Right lobe of liver (tissue), 6 donors: ENCODE data around the gene RAN. TPM values are rescaled to one million over a fixed set of nuclear protein-coding genes. Genes with fewer than 3 reads are reported as not detected.

ENCODE experiments used
- ATAC-seq, 4 donors: fragments of 200-7000 bp; cut with Tn5 transposase; one replicate each; pipeline ENCODE4 v1.9.1; 2020; ENCODE audit warnings: mild to moderate bottlenecking in 4 of 4, moderate library complexity in 4 of 4
- DNase-seq, 3 donors: peaks; one replicate each; pipeline ENCODE4 v3.0.0-alpha.2; 2020
- H3K27ac ChIP-seq, 3 donors: fragments of 200-600 bp; one replicate each; pipeline ENCODE4 v1.8.0; 2022
- H3K27me3 ChIP-seq, 2 donors: fragments of 200-600 bp; one replicate each; pipeline ENCODE4 v1.8.0; 2022
- H3K36me3 ChIP-seq, 4 donors: fragments of 200-600 bp; sonication (generic) in 1 of 4; one replicate each; pipeline versions ENCODE4 v1.5.1 to v1.8.0; 2017 to 2022; ENCODE audit warnings: control low read depth in 1 of 4
- H3K4me1 ChIP-seq, 4 donors: fragments of 200-600 bp; sonication (generic) in 1 of 4; one replicate each; pipeline versions ENCODE4 v1.5.1 to v1.8.0; 2017 to 2022; ENCODE audit warnings: control low read depth in 1 of 4
- H3K4me3 ChIP-seq, 3 donors: fragments of 200-600 bp; one replicate each; pipeline ENCODE4 v1.8.0; 2022
- H3K9me3 ChIP-seq, 4 donors: fragments of 200-600 bp; sonication (generic) in 1 of 4; one replicate each; pipeline versions ENCODE4 v1.5.1 to v1.8.0; 2017 to 2022; ENCODE audit warnings: control low read depth in 1 of 4
- POLR2A ChIP-seq: fragments of 450-650 bp; IDR thresholded peaks from one replicate; pipeline ENCODE4 v1.6.1; 2017; ENCODE audit warnings: antibody characterized with exemption, mild to moderate bottlenecking
- WGBS: methylation state at CpG from one replicate; pipeline ENCODE4 v1.1.6; 2018; ENCODE audit warnings: low coverage, low lambda C conversion rate; ENCODE audit not compliant: insufficient coverage; ENCODE audit errors: missing lambda C conversion rate; 5-methylcytosine and 5-hydroxymethylcytosine counted together
- intact Hi-C, 2 donors: fragments of 100-400 bp; cut with DNase I; formaldehyde crosslinking; loops; one replicate each; pipeline versions ENCODE4 v1.11.2 to v1.14.1; 2022
- total RNA-seq, 6 experiments: library from RNA; depleted of rRNA in 2 of 6; stranded (reverse); fragments of >200 nt in 2 of 6; fragmentation: NEBNext Ultra II Directional in 3 of 6; extraction: Animal tissue kit (Norgen Biotek cat#: 25700) in 3 of 6; gene quantifications; one replicate each; pipeline versions ENCODE4 v1.1.0 to v1.2.4, GENCODE V29; 2016 to 2023
- TF ChIP-seq, protein P1 (sequence below), 4 donors: fragments of 200-600 bp in 3 of 4; fragments of 450-650 bp in 1 of 4; IDR thresholded peaks; one replicate each; pipeline versions ENCODE4 v1.5.1 to v1.8.0; 2016 to 2022; ENCODE audit warnings: antibody characterized with exemption in 4 of 4, mild to moderate bottlenecking in 2 of 4
- donor health status: DM: no; HTN: yes; CAD: no.
- donor health status: DM: no; HTN: no; CAD: no.
- donor health status: DM: no; HTN: no; CAD: no.
- donor health status: DM: no; HTN: yes; CAD: no.
- donor health status: DM: no; HTN: yes; CAD: no.

The RAN gene
- total RNA-seq, 6 experiments from 2014 or later, result 136 to 220 (median 147) TPM

DNA sequence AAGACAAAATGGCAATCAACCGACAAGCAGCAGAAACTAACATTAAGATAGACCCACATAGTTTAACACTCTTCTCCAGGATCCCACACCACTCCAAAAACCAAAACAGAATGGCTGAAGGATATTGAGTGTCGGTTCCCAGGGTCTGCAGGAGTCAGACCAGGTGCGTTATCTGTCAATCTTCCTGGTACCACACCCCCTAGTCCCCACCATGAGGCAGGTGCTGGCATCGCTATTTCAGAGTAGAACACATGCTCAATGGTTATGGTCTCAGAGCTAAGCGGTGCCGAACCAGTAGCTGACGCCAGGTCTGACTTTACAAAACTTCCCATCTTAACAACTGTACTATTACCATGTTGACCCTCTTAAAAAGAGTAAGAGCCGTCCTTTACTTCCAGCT is 43.0 kb upstream of the RAN start:
- no peak overlapping the region for H3K27ac ChIP-seq
- H3K4me3 ChIP-seq, result no peak overlapping the region
- intact Hi-C loops, result no loop called here
- peaks cover 0 to 10% (median 0%) of the 10 kb centered on the region in 4 donors for H3K4me1 ChIP-seq
- H3K27me3 ChIP-seq, result no peaks in the 10 kb centered on the region
- no peaks in the 10 kb centered on the region for H3K36me3 ChIP-seq
- no peak for TF ChIP-seq POLR2A
- TF ChIP-seq, protein P1, sequence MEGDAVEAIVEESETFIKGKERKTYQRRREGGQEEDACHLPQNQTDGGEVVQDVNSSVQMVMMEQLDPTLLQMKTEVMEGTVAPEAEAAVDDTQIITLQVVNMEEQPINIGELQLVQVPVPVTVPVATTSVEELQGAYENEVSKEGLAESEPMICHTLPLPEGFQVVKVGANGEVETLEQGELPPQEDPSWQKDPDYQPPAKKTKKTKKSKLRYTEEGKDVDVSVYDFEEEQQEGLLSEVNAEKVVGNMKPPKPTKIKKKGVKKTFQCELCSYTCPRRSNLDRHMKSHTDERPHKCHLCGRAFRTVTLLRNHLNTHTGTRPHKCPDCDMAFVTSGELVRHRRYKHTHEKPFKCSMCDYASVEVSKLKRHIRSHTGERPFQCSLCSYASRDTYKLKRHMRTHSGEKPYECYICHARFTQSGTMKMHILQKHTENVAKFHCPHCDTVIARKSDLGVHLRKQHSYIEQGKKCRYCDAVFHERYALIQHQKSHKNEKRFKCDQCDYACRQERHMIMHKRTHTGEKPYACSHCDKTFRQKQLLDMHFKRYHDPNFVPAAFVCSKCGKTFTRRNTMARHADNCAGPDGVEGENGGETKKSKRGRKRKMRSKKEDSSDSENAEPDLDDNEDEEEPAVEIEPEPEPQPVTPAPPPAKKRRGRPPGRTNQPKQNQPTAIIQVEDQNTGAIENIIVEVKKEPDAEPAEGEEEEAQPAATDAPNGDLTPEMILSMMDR (IDR thresholded peaks at IDR 0.05), result no peak
- DNase-seq (no peak), ATAC-seq (no peak)
- whole genome bisulfite sequencing, result 100% methylated on average over 4 of the region's 8 CpGs
- no peaks in the 10 kb centered on the region for H3K9me3 ChIP-seq

DNA sequence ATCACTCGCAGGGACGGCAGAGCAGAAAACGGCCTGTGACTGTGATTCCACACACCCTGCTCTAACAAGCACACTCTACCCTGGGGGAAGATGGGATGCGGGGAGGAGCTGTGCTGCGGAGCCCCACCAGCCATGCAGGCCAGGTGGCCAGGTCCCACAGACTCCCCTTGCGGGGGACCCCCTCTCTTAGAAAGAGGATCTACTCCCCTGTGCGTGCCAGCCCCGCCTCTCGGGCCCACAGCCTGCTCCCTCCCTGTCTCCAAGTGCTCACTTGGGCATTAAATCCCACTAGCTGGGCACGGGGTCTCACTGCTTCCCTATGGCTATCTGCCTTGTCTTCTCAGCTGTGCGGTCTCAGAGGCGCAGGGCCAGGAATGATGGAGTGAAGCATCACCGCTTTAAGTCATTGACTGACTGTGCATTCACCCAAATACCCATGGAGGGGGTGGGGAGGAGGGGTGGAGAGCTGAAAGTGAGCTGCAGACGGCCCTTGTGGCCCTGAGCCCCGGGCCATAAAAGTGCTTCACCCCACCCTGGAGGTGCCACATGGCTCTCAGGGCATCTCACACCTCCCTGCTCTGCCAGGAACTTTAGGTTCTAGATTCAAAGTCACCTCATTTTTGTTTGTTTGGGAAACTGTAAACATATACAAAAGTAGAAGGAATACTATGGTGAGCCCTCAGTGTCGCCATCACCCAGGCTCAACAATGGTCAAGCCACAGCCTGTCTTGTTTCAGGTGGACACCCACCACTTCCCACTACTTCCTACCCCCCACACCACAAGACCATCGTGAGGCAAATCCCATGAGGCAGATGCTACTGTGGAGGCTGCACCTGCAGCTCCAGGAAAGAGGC is 42.2 kb upstream of the RAN start:
- 81% methylated on average over 9 of the region's 17 CpGs for WGBS
- H3K36me3 ChIP-seq, result no peaks in the 10 kb centered on the region
- no peak for TF ChIP-seq POLR2A
- TF ChIP-seq, protein P1 (IDR thresholded peaks at IDR 0.05), result no peak
- peaks cover 0 to 10% (median 0%) of the 10 kb centered on the region in 4 donors for H3K4me1 ChIP-seq
- ATAC-seq (no peak), DNase-seq (no peak)
- intact Hi-C loops, result no loop called here
- H3K27me3 ChIP-seq, result no peaks in the 10 kb centered on the region
- no peak overlapping the region for H3K4me3 ChIP-seq
- H3K27ac ChIP-seq, result no peak overlapping the region
- H3K9me3 ChIP-seq, result no peaks in the 10 kb centered on the region

DNA sequence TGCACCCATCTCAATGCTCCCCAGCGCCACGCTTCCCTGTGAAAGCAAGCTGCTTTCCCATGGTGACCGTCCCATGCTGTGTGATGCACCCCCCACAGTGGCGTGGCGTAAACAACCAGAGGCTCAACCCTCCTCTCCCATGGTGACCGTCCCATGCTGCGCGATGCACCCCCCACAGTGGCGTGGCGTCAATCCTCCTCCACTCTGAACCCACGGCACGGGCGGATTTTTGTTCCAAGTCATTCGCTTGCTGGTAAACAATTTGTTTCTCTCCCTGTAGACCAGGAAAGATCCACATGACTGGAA is 41.7 kb upstream of the RAN start:
- DNase-seq, result no peak
- H3K27me3 ChIP-seq, result no peaks in the 10 kb centered on the region
- peaks cover 0 to 10% (median 0%) of the 10 kb centered on the region in 4 donors for H3K4me1 ChIP-seq
- no peak for TF ChIP-seq POLR2A
- TF ChIP-seq, protein P1 (IDR thresholded peaks at IDR 0.05), result no peak
- H3K27ac ChIP-seq, result no peak overlapping the region
- no peaks in the 10 kb centered on the region for H3K9me3 ChIP-seq
- H3K36me3 ChIP-seq, result no peaks in the 10 kb centered on the region
- no peak overlapping the region for H3K4me3 ChIP-seq
- no peak for ATAC-seq
- whole genome bisulfite sequencing, result 86% methylated on average over 9 of the region's 14 CpGs
- intact Hi-C loops, result no loop called here

DNA sequence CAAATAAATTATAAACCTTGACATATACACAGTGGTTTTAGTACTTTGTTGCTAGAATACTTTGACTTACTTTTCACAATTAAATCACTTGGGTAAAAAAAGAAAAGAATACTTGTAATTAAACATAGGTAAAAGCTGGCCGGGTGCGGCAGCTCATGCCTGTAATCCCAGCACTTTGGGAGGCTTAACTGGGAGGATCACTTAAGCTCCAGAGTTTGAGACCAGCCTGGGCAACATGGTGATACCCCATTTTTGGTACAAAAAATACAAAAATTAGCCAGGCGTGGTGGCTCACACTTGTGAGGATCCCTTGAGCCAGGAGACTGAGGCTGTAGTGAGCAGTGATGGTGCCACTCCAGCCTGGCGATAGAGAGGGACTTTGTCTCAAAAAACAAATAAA is 40.6 kb upstream of the RAN start:
- ATAC-seq (no peak), DNase-seq (no peak)
- Histone ChIP-seq H3K9me3 (no peaks in the 10 kb centered on the region), H3K4me3 (no peak overlapping the region), H3K27ac (no peak overlapping the region), H3K36me3 (no peaks in the 10 kb centered on the region), H3K27me3 (no peaks in the 10 kb centered on the region), H3K4me1 (peaks cover 0 to 10% (median 0%) of the 10 kb centered on the region in 4 donors)
- 82% methylated on average over 4 of the region's 4 CpGs for WGBS
- intact Hi-C loops, result no loop called here
- TF ChIP-seq POLR2A, result no peak
- TF ChIP-seq, protein P1 (IDR thresholded peaks at IDR 0.05), result no peak
